Suppressor macrophage treated with lipopolysaccharide for 4 hours (primary cell): ENCODE measurements around the gene RALGPS1.

Source experiments
- DNase-seq: peaks from one replicate; pipeline ENCODE4 v3.0.0-alpha.2; 2020

The RALGPS1 gene

GRCh38 chr9:127058011-127058644, 143.5 kb downstream of the RALGPS1 start:
- no peak for DNase-seq

DNA sequence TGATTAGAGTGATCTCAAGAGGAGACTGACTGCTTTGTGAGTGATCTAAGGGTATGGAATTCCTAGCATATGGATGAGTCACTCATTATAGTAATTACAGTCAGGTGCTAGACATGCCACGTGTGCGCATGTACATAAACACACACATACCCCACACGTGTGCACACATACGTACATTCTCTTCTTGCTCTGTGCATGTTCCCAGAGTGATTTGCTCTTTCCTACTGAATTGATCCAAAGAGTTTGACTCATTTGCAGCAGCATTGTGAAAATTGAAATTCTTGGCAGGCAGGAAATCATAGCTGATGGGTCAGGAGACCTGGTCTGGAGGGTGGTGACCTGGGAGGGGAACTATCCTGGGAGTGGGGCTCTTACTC, 144.1 kb downstream of the RALGPS1 start:
- no peak for DNase-seq

GRCh38 chr9:127059030-127059429, 144.4 kb downstream of the RALGPS1 start:
- DNase-seq: no peak

- no peak for DNase-seq
Observed at GRCh38 chr9:127059765-127060361, 145.3 kb downstream of the RALGPS1 start.

- DNase-seq: no peak
Observed at GRCh38 chr9:127061411-127061810, 146.8 kb downstream of the RALGPS1 start.

- DNase-seq: no peak
Observed at GRCh38 chr9:127064335-127064734, 149.8 kb downstream of the RALGPS1 start.

GRCh38 chr9:127065592-127065991, 151.0 kb downstream of the RALGPS1 start:
- no peak for DNase-seq

DNA sequence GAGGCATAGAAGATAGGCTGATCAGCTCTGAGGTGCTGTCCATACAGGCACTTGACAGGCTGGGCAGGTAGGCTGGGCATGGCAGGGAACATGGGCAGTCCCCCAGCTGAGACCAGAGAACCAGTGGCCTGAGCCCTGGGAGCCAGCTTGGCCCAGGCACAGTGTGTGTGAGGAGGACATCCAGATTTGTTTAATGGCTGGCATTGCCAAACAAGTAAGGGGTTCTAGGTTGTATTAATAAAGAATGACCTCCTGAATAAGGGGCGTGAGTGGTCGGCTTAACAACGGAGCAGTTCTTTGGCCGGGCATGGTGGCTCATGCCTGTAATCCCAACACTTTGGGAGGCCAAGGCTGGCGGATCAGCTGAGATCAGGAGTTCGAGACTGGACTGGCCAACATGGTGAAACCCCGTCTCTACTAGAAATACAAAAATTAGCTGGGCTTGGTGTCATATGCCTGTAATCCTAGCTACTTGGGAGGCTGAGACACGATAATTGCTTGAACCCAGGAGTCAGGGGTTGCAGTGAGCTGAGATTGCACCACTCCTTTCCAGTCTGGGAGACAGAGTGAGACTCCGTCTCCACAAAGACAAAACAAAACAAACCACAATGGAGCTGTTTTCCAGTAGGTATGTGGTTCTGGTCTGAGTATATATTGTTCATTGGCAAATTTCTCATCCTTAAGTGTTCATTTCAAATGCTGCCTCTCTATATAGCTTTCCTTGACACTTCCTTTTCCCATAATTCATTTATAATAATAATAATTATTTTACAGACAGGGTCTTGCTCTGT, 151.7 kb downstream of the RALGPS1 start:
- DNase-seq: no peak

DNA sequence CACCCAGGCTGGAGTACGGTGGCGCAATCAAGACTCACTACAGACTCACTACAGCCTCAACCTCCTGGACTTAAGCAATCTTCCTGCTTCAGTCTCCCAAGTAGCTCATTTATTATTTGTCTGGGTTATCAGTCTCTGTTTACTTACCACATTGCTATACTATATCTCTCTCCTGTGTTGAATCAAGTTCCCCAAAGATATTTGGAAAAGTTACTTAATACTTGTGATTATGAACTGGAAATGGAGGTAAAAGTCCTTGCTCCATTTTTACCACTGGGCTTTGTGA, 152.2 kb downstream of the RALGPS1 start:
- peak; percentile 12 for DNase-seq

- DNase-seq: no peak
Observed at GRCh38 chr9:127067603-127068220, 153.1 kb downstream of the RALGPS1 start.

- no peak for DNase-seq
Observed at GRCh38 chr9:127074561-127075548, 160.3 kb downstream of the RALGPS1 start.

DNA sequence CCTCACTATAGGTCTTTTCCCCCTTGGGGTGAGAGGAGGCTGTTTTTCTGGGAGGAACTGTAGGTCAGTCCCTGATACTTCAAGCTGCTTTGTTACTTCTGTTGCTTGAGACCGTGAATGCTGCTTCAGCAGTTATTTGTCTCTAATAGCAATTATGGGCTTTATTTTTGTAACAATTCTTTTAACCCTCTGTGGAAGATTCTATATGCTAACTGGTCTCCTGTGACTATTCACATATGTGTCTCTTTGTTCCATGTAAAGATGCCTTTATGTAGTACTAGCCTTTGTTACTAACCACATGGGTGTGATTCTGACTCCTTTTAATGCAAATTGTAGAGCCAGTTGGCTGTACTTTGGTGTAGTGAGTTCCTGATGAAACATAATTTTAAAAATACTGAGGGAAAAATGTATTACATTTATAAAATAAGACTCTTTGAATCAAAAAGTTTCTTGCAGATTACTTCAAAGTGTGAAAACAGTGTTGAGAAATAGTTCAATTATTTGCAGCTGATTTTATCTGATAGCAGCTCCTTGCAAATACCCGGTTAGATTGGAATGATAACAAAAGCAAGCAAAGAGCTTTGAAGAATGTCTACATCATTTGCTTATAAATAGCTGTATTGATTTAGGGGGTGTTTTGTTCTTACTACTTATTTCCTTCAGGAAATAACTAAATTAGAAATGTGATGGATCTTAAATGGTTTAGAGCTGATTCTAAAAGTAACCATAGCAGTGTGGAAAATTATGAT, 161.2 kb downstream of the RALGPS1 start:
- DNase-seq: no peak

- no peak for DNase-seq
Observed at GRCh38 chr9:127076860-127077643, 162.5 kb downstream of the RALGPS1 start.

DNA sequence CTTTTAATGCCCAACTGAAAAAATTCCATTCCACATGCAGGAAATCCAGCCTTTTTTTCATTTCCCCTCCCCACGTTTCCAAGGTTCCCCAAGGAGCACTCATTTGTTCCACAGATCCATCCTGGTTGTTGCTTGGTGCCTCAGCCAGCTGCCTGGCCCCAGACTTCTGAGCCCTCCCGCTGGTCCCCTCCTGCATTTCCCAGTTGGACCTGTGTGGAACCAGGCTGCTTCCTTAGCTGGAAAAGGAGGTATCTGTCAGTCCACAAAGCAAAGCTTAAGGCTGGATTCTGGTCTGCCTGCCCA, 163.0 kb downstream of the RALGPS1 start:
- DNase-seq: no peak

- no peak for DNase-seq
Observed at GRCh38 chr9:127078336-127078735, 163.8 kb downstream of the RALGPS1 start.

DNA sequence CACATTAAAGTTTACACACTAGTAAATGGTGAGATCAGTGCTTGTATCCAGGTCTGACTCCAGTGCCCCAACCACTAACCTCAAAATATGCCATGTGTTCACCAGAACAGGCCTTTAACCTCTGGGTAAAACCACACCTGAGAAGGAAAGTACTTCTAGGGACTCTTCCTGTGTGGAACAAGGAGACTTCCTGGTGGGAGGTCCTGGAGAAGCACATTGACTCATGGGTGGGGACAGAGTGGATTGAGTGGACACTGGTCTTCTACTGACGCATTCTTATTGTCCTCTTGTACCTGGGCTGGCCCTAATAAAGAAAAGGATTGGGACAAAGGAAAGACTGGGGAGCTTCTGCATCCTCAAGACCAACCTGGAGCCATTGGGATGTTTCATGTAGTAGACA, 164.4 kb downstream of the RALGPS1 start:
- DNase-seq: no peak

GRCh38 chr9:127079446-127080140, 165.0 kb downstream of the RALGPS1 start:
- DNase-seq: no peak

DNA sequence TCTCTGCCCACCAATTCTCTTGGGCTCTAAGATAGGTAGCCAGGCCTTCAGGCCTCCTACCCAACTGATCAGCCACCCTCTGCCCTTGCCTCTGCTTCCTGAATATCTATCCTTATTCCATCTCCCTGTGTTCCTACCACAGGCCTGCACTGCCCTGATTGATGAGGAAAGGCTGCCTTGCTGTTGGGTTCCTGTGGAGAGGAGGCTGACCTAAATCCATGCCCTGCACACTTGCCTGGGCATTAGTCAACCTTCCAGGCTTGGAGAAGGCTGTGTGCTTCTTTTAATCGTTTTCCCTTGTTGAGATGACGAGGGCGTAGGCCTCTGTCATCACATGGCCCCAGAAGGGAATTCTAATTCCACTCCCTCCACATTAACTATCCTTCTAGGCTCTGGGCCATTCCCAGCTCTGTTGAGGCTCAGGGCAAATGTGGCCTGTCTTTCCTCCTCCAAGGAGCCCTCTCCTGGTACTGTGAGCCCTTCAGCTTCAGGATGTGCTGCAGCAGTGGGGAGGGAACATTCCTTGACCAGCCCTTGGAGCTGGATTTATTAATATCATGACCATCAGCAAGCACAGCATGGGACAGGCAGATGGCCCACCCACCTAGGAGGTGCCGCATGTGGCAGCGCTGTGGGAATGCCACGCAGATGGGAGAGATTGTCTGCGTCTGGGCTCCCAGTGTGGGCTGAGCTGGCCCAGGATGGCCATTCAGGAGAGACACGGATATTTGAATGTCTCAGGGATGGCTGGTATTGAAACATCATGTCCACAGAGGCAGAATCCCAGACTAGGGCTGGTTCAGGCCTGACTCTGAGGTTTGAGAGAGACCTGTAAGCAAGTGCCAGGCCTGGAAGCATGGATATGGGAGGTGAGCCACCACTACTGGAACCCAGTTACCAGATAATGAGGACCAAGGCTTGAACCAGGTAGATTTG, 166.9 kb downstream of the RALGPS1 start:
- DNase-seq: no peak

- no peak for DNase-seq
Observed at GRCh38 chr9:127083138-127083980, 168.8 kb downstream of the RALGPS1 start.
